IMR-90 (cell line): Measurements from ENCODE around the gene MOXD1. TPM values are rescaled to one million over a fixed set of nuclear protein-coding genes. Genes with fewer than 3 reads are reported as not detected.

Experiments
- ATAC-seq: fragments of 200-7000 bp; cut with Tn5 transposase; 2 replicates; pipeline ENCODE4 v1.9.1; 2020; ENCODE audit warnings: low read depth, mild to moderate bottlenecking, moderate library complexity
- BruUV-seq: library from RNA; stranded (reverse); fragments of 400-500 nt; replicated peaks from 2 replicates; lab custom pipeline; 2021; lab: Mats Ljungman, UMichigan
- CTCF ChIA-PET: fragments of 300-600 bp; formaldehyde crosslinking; extraction: SDS; loops from one replicate; lab custom pipeline; 2021; ENCODE audit warnings: antibody characterized with exemption; lab: Yijun Ruan, JAX
- POLR2A ChIA-PET: fragments of 300-600 bp; sonication (Branson Sonifier 250); formaldehyde crosslinking; loops from one replicate; lab custom pipeline; 2022; ENCODE audit warnings: antibody characterized with exemption; ENCODE audit not compliant: unreplicated experiment; lab: Charles Lee
- DNase-seq: peaks from one replicate; pipeline ENCODE4 v3.0.0; 2013
- H2AFZ ChIP-seq: replicated peaks from 2 replicates; pipeline ENCODE3; 2013; ENCODE audit warnings: low read length, mild to moderate bottlenecking; ENCODE audit not compliant: poor library complexity
- H2AK5ac ChIP-seq: 2 replicates; pipeline ENCODE4 v1.6.1; 2013; ENCODE audit warnings: low read depth, low read length, inconsistent platforms
- H2AK9ac ChIP-seq: replicated peaks from 2 replicates; pipeline ENCODE3; 2013; ENCODE audit warnings: mild to moderate bottlenecking, low read depth, low read length, moderate library complexity; ENCODE audit not compliant: poor library complexity
- H2BK120ac ChIP-seq: 2 replicates; pipeline ENCODE4 v1.6.1; 2013; ENCODE audit warnings: low read depth, low read length, inconsistent platforms
- H2BK15ac ChIP-seq: 3 replicates; pipeline ENCODE4 v1.6.1; 2013; ENCODE audit warnings: low read depth, low read length, inconsistent platforms
- H2BK20ac ChIP-seq: 2 replicates; pipeline ENCODE4 v1.6.1; 2013; ENCODE audit warnings: low read depth, mild to moderate bottlenecking, inconsistent platforms, low read length, moderate library complexity
- H2BK5ac ChIP-seq: 2 replicates; pipeline ENCODE4 v1.6.1; 2013; ENCODE audit warnings: mild to moderate bottlenecking, low read depth, low read length, inconsistent platforms; ENCODE audit not compliant: poor library complexity, severe bottlenecking
- H3K14ac ChIP-seq: replicated peaks from 2 replicates; pipeline ENCODE4 v1.6.1; 2013; ENCODE audit warnings: low read depth, low read length, inconsistent platforms
- H3K18ac ChIP-seq: 2 replicates; pipeline ENCODE4 v1.6.1; 2013; ENCODE audit warnings: low read depth, low read length, control low read depth
- H3K23ac ChIP-seq: 2 replicates; pipeline ENCODE4 v1.6.1; 2013; ENCODE audit warnings: low read depth, low read length, inconsistent platforms
- H3K27ac ChIP-seq: 2 replicates; pipeline ENCODE4 v1.5.1; 2013; ENCODE audit warnings: mild to moderate bottlenecking, control low read depth, low read length; ENCODE audit not compliant: insufficient read depth
- H3K27me3 ChIP-seq: 2 replicates; pipeline ENCODE4 v1.6.1; 2013; ENCODE audit warnings: low read length; ENCODE audit not compliant: control insufficient read depth, insufficient read depth
- H3K36me3 ChIP-seq: 2 replicates; pipeline ENCODE4 v1.6.1; 2013; ENCODE audit warnings: low read length, mixed read lengths; ENCODE audit not compliant: control insufficient read depth, insufficient read depth
- H3K4ac ChIP-seq: 2 replicates; pipeline ENCODE4 v1.6.1; 2013; ENCODE audit warnings: low read depth, low read length, inconsistent platforms
- H3K4me1 ChIP-seq: 2 replicates; pipeline ENCODE4 v1.6.1; 2013; ENCODE audit warnings: low read length, mixed read lengths; ENCODE audit not compliant: control insufficient read depth, insufficient read depth
- H3K4me2 ChIP-seq: 2 replicates; pipeline ENCODE4 v1.6.1; 2013; ENCODE audit warnings: low read depth, mild to moderate bottlenecking, control low read depth, low read length, moderate library complexity
- H3K4me3 ChIP-seq: 2 replicates; pipeline ENCODE4 v1.5.1; 2013; ENCODE audit warnings: low read depth, mild to moderate bottlenecking, control low read depth, low read length, moderate library complexity; ENCODE audit not compliant: insufficient read depth
- H3K56ac ChIP-seq: 2 replicates; pipeline ENCODE4 v1.6.1; 2013; ENCODE audit warnings: low read length, inconsistent platforms; ENCODE audit not compliant: insufficient read depth; ENCODE audit errors: extremely low read depth
- H3K79me1 ChIP-seq, 2 experiments: 2 replicates each; pipeline ENCODE4 v1.6.1; 2013; ENCODE audit warnings: low read length in 2 of 2, inconsistent platforms in 1 of 2, low read depth in 1 of 2
- H3K9ac ChIP-seq: 2 replicates; pipeline ENCODE4 v1.6.1; 2013; ENCODE audit warnings: low read depth, low read length, control low read depth
- H3K9me1 ChIP-seq: 2 replicates; pipeline ENCODE4 v1.6.1; 2013; ENCODE audit warnings: low read length, inconsistent platforms; ENCODE audit not compliant: insufficient read depth
- H3K9me3 ChIP-seq: 2 replicates; pipeline ENCODE4 v1.6.1; 2013; ENCODE audit warnings: low read length; ENCODE audit not compliant: control insufficient read depth, insufficient read depth
- H4K20me1 ChIP-seq: 2 replicates; pipeline ENCODE4 v1.6.1; 2013; ENCODE audit warnings: low read length, inconsistent platforms; ENCODE audit not compliant: insufficient read depth
- H4K5ac ChIP-seq: 2 replicates; pipeline ENCODE4 v1.6.1; 2013; ENCODE audit warnings: mild to moderate bottlenecking, low read depth, low read length, control low read depth
- H4K8ac ChIP-seq, 2 experiments: 2 replicates each; pipeline ENCODE4 v1.6.1; 2013; ENCODE audit warnings: low read depth in 2 of 2, low read length in 2 of 2, control low read depth in 1 of 2, inconsistent platforms in 1 of 2
- H4K91ac ChIP-seq: 2 replicates; pipeline ENCODE4 v1.6.1; 2013; ENCODE audit warnings: low read depth, low read length, inconsistent platforms; ENCODE audit not compliant: insufficient read depth
- BHLHE40 ChIP-seq: fragments of 150-350 bp; IDR thresholded peaks from 2 replicates; pipeline ENCODE4 v1.6.1; 2016; ENCODE audit warnings: mild to moderate bottlenecking, low read depth, low read length
- CEBPB ChIP-seq: IDR thresholded peaks from 2 replicates; pipeline ENCODE4 v1.6.1; 2012; ENCODE audit warnings: low read depth, low read length, improper control_type of control experiment
- MAZ ChIP-seq: IDR thresholded peaks from 2 replicates; pipeline ENCODE4 v1.6.1; 2012; ENCODE audit warnings: low read depth, mild to moderate bottlenecking, low read length, improper control_type of control experiment, moderate library complexity, borderline replicate concordance
- MXI1 ChIP-seq: IDR thresholded peaks from 2 replicates; pipeline ENCODE4 v1.6.1; 2012; ENCODE audit warnings: low read depth, mild to moderate bottlenecking, low read length, moderate library complexity, borderline replicate concordance
- POLR2A ChIP-seq: IDR thresholded peaks from 2 replicates; pipeline ENCODE4 v1.6.1; 2012; ENCODE audit warnings: mild to moderate bottlenecking, low read depth, low read length
- RAD21 ChIP-seq: IDR thresholded peaks from 2 replicates; pipeline ENCODE4 v1.6.1; 2012; ENCODE audit warnings: low read length, improper control_type of control experiment
- RCOR1 ChIP-seq: IDR thresholded peaks from 2 replicates; pipeline ENCODE4 v1.6.1; 2012; ENCODE audit warnings: mild to moderate bottlenecking, low read length, improper control_type of control experiment; ENCODE audit not compliant: insufficient replicate concordance
- RFX5 ChIP-seq: IDR thresholded peaks from 2 replicates; pipeline ENCODE4 v1.8.0; 2012; ENCODE audit warnings: low read depth, mild to moderate bottlenecking, low read length, moderate library complexity
- WGBS, 2 experiments: methylation state at CpG; one replicate each; pipeline versions ENCODE4 v1.1.5 to v1.1.7; 2013; ENCODE audit warnings: missing lambda C conversion rate in 2 of 2; ENCODE audit not compliant: insufficient read length in 1 of 2; ENCODE audit errors: extremely low coverage in 2 of 2; 5-methylcytosine and 5-hydroxymethylcytosine counted together
- dilution Hi-C: fragments of 300-500 bp; cut with HindIII; formaldehyde crosslinking; loops from one replicate; pipeline ENCODE4 v1.14.3; 2018; ENCODE audit warnings: low sequenced_read_pairs; ENCODE audit not compliant: unreplicated experiment
- in situ Hi-C: fragments of 300-500 bp; cut with MboI; formaldehyde crosslinking; loops from 3 replicates; pipeline ENCODE4 v1.14.3; 2019; ENCODE audit warnings: low sequenced_read_pairs, inconsistent platforms, mixed read lengths
- intact Hi-C: fragments of 100-400 bp; cut with micrococcal nuclease; formaldehyde crosslinking; loops from 2 replicates; pipeline ENCODE4 v1.10.0; 2022
- polyA plus RNA-seq, 3 experiments: library from polyadenylated mRNA; depleted of rRNA; stranded (reverse); fragments of >200 nt; gene quantifications; 2 replicates each; pipeline ENCODE4 v1.2.3, GENCODE V29; 2012; ENCODE audit warnings: low replicate concordance in 1 of 3
- total RNA-seq: library from RNA; depleted of rRNA; stranded (reverse); fragments of >200 nt; gene quantifications from 2 replicates; pipeline ENCODE4 v1.2.3, GENCODE V29; 2012
- TF ChIP-seq, protein P1 (sequence below): fragments of 150-350 bp; IDR thresholded peaks from 2 replicates; pipeline ENCODE4 v1.6.1; 2017; ENCODE audit warnings: mild to moderate bottlenecking, antibody characterized with exemption, low read length, low read depth

The MOXD1 gene
- total and polyA plus RNA-seq, 2 of the 4 experiments (the other 2 are of a cell fraction), result 10.0 to 19.4 TPM

DNA sequence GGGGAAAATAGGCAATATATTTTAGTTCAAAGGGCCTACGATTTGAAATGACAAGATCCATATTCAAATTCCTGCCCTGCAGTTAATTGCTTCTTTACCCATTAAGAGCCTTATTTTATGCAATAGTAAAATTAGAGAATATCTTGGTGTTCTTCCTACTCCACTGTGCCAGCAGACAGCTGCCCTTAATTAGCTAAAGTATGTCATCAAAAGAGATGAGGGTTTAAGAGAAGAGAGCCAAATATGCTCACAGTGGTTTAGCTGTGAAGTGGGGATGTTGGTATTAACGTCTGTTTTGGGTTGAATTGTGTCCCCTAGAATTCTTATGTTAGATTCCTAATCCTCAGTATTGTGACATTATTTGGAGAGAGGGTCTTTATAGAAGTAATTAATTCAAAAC lies 148.1 kb downstream of the MOXD1 start:
- no peak overlapping the region for H2AK9ac ChIP-seq
- H3K79me1 ChIP-seq, result no peaks in the 10 kb centered on the region
- H3K4me1 ChIP-seq, result no peaks in the 10 kb centered on the region
- no peak overlapping the region for H3K56ac ChIP-seq
- no TSS peak for BruUV-seq
- H2BK5ac ChIP-seq, result no peak overlapping the region
- TF ChIP-seq BHLHE40 (no peak), POLR2A (no peak), MXI1 (no peak), RFX5 (no peak), RAD21 (no peak), CEBPB (no peak), MAZ (no peak), RCOR1 (no peak)
- TF ChIP-seq, protein P1, sequence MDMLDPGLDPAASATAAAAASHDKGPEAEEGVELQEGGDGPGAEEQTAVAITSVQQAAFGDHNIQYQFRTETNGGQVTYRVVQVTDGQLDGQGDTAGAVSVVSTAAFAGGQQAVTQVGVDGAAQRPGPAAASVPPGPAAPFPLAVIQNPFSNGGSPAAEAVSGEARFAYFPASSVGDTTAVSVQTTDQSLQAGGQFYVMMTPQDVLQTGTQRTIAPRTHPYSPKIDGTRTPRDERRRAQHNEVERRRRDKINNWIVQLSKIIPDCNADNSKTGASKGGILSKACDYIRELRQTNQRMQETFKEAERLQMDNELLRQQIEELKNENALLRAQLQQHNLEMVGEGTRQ, result no peak
- H3K9ac ChIP-seq, result no peak overlapping the region
- DNase-seq, result no peak
- H3K9me1 ChIP-seq, result no peaks in the 10 kb centered on the region
- H3K9me3 ChIP-seq, result peaks cover 7% of the 10 kb centered on the region; the same call in 1 of the 2 replicates
- intact Hi-C loops (no loop called here), dilution Hi-C loops (no loop called here), in situ Hi-C loops (no loop called here)
- H2BK20ac ChIP-seq, result no peak overlapping the region
- H3K4ac ChIP-seq, result no peak overlapping the region
- no peak overlapping the region for H2AFZ ChIP-seq
- no peaks in the 10 kb centered on the region for H4K20me1 ChIP-seq
- no peak overlapping the region for H2BK120ac ChIP-seq
- peaks cover 1% of the 10 kb centered on the region; the same call in 1 of the 2 replicates for H3K27me3 ChIP-seq
- H4K5ac ChIP-seq, result no peak overlapping the region
- CTCF ChIA-PET, result no interaction called here
- H3K14ac ChIP-seq, result no peak overlapping the region
- H2AK5ac ChIP-seq, result no peak overlapping the region
- no peak overlapping the region for H3K23ac ChIP-seq
- no peak overlapping the region for H3K4me3 ChIP-seq
- H3K36me3 ChIP-seq, result no peaks in the 10 kb centered on the region
- no peak overlapping the region for H2BK15ac ChIP-seq
- no peak overlapping the region for H4K91ac ChIP-seq
- no peak overlapping the region for H4K8ac ChIP-seq
- ATAC-seq, result no peak
- no CpG with 5 or more reads among the region's 2 CpGs for WGBS, 2 experiments
- POLR2A ChIA-PET, result no interaction called here
- no peak overlapping the region for H3K27ac ChIP-seq
- H3K4me2 ChIP-seq, result no peak overlapping the region
- no peak overlapping the region for H3K18ac ChIP-seq
